Prostate gland (tissue), 2 donors: ENCODE results near the gene NACC1.

Experiments used
- POLR2AphosphoS5 ChIP-seq: sonication (generic); formaldehyde crosslinking; IDR thresholded peaks from one replicate; pipeline ENCODE4 v1.6.1; 2017; ENCODE audit warnings: antibody characterized with exemption
- TF ChIP-seq, protein P1 (sequence below), 4 experiments: fragments of 200-600 bp in 2 of 4; fragments of 450-650 bp in 2 of 4; sonication (generic) in 2 of 4; IDR thresholded peaks; 1 replicate in 3 of 4; 2 replicates in 1 of 4; pipeline ENCODE4 v1.5.1; 2016 to 2019; ENCODE audit warnings: antibody characterized with exemption in 4 of 4, mild to moderate bottlenecking in 2 of 4, moderate library complexity in 2 of 4

DNA sequence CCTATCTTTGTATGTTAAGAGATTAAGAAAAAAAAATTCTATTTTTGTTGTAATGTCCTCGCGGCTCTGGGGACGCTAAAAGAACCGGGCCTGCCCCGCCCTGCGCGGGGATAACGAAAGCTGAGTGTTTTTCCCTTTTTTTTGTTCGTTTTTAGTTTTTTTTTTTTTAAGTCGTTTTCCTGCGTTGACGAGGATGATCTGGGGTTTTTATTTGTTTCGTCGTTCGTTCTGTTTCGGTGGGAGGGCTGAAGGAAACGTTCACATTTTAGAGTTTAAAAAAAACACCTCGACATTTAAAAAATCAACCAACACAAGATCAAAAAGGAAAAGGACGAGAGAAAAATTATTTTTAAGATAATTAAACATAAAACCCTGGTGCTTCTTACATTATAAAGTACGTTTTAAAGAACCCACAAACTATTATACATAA, 21.0 kb upstream of the NACC1 start:
- TF ChIP-seq, protein P1, sequence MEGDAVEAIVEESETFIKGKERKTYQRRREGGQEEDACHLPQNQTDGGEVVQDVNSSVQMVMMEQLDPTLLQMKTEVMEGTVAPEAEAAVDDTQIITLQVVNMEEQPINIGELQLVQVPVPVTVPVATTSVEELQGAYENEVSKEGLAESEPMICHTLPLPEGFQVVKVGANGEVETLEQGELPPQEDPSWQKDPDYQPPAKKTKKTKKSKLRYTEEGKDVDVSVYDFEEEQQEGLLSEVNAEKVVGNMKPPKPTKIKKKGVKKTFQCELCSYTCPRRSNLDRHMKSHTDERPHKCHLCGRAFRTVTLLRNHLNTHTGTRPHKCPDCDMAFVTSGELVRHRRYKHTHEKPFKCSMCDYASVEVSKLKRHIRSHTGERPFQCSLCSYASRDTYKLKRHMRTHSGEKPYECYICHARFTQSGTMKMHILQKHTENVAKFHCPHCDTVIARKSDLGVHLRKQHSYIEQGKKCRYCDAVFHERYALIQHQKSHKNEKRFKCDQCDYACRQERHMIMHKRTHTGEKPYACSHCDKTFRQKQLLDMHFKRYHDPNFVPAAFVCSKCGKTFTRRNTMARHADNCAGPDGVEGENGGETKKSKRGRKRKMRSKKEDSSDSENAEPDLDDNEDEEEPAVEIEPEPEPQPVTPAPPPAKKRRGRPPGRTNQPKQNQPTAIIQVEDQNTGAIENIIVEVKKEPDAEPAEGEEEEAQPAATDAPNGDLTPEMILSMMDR (IDR thresholded peaks at IDR 0.05) = no peak
- TF ChIP-seq POLR2AphosphoS5 = no peak
